PC-3 (cell line): ENCODE data around the gene TNIP3. TPM values are rescaled to one million over a fixed set of nuclear protein-coding genes. Genes with fewer than 3 reads are reported as not detected.

Experiments used
- ATAC-seq: fragments of 200-7000 bp; cut with Tn5 transposase; 2 replicates; pipeline ENCODE4 v1.9.1; 2020; ENCODE audit warnings: mild to moderate bottlenecking, moderate library complexity
- BruUV-seq: library from RNA; stranded (reverse); fragments of 400-500 nt; replicated peaks from 2 replicates; lab custom pipeline; 2021; lab: Mats Ljungman, UMichigan
- CTCF ChIA-PET: fragments of 300-600 bp; sonication (Branson Sonifier 250); formaldehyde crosslinking; loops from one replicate; lab custom pipeline; 2022; ENCODE audit warnings: antibody characterized with exemption; lab: Charles Lee
- POLR2A ChIA-PET: fragments of 300-600 bp; sonication (Branson Sonifier 250); formaldehyde crosslinking; loops from one replicate; lab custom pipeline; 2022; ENCODE audit warnings: antibody characterized with exemption; ENCODE audit not compliant: unreplicated experiment; lab: Charles Lee
- DNase-seq: peaks from one replicate; pipeline ENCODE4 v3.0.0-alpha.2; 2015
- H2AFZ ChIP-seq: fragments of 300-600 bp; sonication (generic); 2 replicates; pipeline ENCODE4 v1.6.0; 2016; ENCODE audit warnings: antibody characterized with exemption, low read length
- H3F3A ChIP-seq: fragments of 300-600 bp; sonication (generic); one replicate; pipeline ENCODE4 v1.6.0; 2017; ENCODE audit warnings: antibody characterized with exemption, low read length, control low read depth, mild to moderate bottlenecking; ENCODE audit not compliant: unreplicated experiment
- H3K27ac ChIP-seq: fragments of 300-600 bp; sonication (generic); 2 replicates; pipeline ENCODE4 v1.5.1; 2016; ENCODE audit warnings: mild to moderate bottlenecking, low read length
- H3K27me3 ChIP-seq: fragments of 300-600 bp; sonication (generic); 2 replicates; pipeline ENCODE4 v1.6.1; 2016; ENCODE audit warnings: low read length, mixed read lengths
- H3K36me3 ChIP-seq: fragments of 300-600 bp; sonication (generic); 2 replicates; pipeline ENCODE4 v1.6.1; 2016; ENCODE audit warnings: low read depth, mixed run types, low read length, mixed read lengths
- H3K4me1 ChIP-seq: fragments of 300-600 bp; sonication (generic); 2 replicates; pipeline ENCODE4 v1.5.1; 2016; ENCODE audit warnings: low read length; ENCODE audit not compliant: insufficient read depth
- H3K4me2 ChIP-seq: fragments of 300-600 bp; sonication (generic); 2 replicates; pipeline ENCODE4 v1.6.0; 2016; ENCODE audit warnings: low read length
- H3K4me3 ChIP-seq: fragments of 300-600 bp; sonication (generic); 2 replicates; pipeline ENCODE4 v1.5.1; 2016; ENCODE audit warnings: mild to moderate bottlenecking, low read length, mixed read lengths
- H3K79me2 ChIP-seq: fragments of 300-600 bp; sonication (generic); 2 replicates; pipeline ENCODE4 v1.6.1; 2017; ENCODE audit warnings: low read length, mixed read lengths
- H3K9ac ChIP-seq: fragments of 300-600 bp; sonication (generic); 2 replicates; pipeline ENCODE4 v1.6.0; 2016; ENCODE audit warnings: mild to moderate bottlenecking, low read length
- H3K9me2 ChIP-seq: fragments of 300-600 bp; sonication (generic); replicated peaks from 2 replicates; pipeline ENCODE4 v1.6.1; 2016; ENCODE audit warnings: mixed run types, low read length, mixed read lengths
- H3K9me3 ChIP-seq: fragments of 300-600 bp; sonication (generic); 2 replicates; pipeline ENCODE4 v1.6.1; 2016; ENCODE audit warnings: low read length, mixed read lengths
- H4K20me1 ChIP-seq: fragments of 300-600 bp; sonication (generic); 2 replicates; pipeline ENCODE4 v1.6.1; 2016; ENCODE audit warnings: low read length, mixed read lengths
- CTCF ChIP-seq: fragments of 300-600 bp; sonication (generic); conservative IDR thresholded peaks from 2 replicates; pipeline ENCODE4 v1.5.1; 2017; ENCODE audit warnings: antibody characterized with exemption, low read depth, mild to moderate bottlenecking, low read length
- EZH2 ChIP-seq: fragments of 300-600 bp; sonication (generic); IDR thresholded peaks from one replicate; pipeline ENCODE4 v1.6.1; 2017; ENCODE audit warnings: antibody characterized with exemption, mild to moderate bottlenecking, low read length; ENCODE audit not compliant: unreplicated experiment
- EZH2phosphoT487 ChIP-seq: fragments of 300-600 bp; sonication (generic); IDR thresholded peaks from 2 replicates; pipeline ENCODE4 v1.6.1; 2018; ENCODE audit warnings: mild to moderate bottlenecking, antibody characterized with exemption, low read length, borderline replicate concordance
- intact Hi-C: fragments of 100-400 bp; cut with micrococcal nuclease; formaldehyde crosslinking; loops from 2 replicates; pipeline ENCODE4 v1.9.0; 2023
- total RNA-seq: library from RNA; depleted of rRNA; stranded (reverse); fragments of >200 nt; gene quantifications from 2 replicates; pipeline ENCODE4 v1.2.3, GENCODE V29; 2014

The TNIP3 gene
- total RNA-seq, 1 experiment from 2014 or later = not detected

- Histone ChIP-seq H3K4me2 (no peak overlapping the region), H3K9me2 (no peaks in the 10 kb centered on the region), H3K27me3 (0 out of 2 replicates have a peak, but pooled peaks cover 4% of the 10 kb centered on the region), H3K9me3 (no peaks in the 10 kb centered on the region), H4K20me1 (no peaks in the 10 kb centered on the region), H3F3A (no peaks in the 10 kb centered on the region), H3K4me1 (peaks cover 6% of the 10 kb centered on the region; the same call in 1 of the 2 replicates), H3K36me3 (no peaks in the 10 kb centered on the region), H3K27ac (no peak overlapping the region), H3K4me3 (no peak overlapping the region), H3K9ac (no peak overlapping the region), H2AFZ (no peak overlapping the region), H3K79me2 (no peaks in the 10 kb centered on the region)
- intact Hi-C loops = no loop called here
- DNase-seq = no peak
- no peak for TF ChIP-seq CTCF
- TF ChIP-seq EZH2 = no peak
- TF ChIP-seq EZH2phosphoT487 = no peak
- ChIA-PET CTCF (no interaction called here), POLR2A (no interaction called here)
- no TSS peak for BruUV-seq
- no peak for ATAC-seq
These were observed 21.0 kb downstream of the TNIP3 start for GRCh38 chr4:121143131-121143530.

GRCh38 chr4:121140716-121141460 is 23.2 kb downstream of the TNIP3 start:
- BruUV-seq = no TSS peak
- Histone ChIP-seq H3K9me2 (no peaks in the 10 kb centered on the region), H4K20me1 (no peaks in the 10 kb centered on the region), H2AFZ (no peak overlapping the region), H3K4me3 (no peak overlapping the region), H3K27me3 (no peaks in the 10 kb centered on the region), H3F3A (no peaks in the 10 kb centered on the region), H3K9ac (no peak overlapping the region), H3K4me1 (peaks cover 6% of the 10 kb centered on the region; the same call in 1 of the 2 replicates), H3K9me3 (no peaks in the 10 kb centered on the region), H3K4me2 (no peak overlapping the region), H3K27ac (no peak overlapping the region), H3K36me3 (no peaks in the 10 kb centered on the region), H3K79me2 (no peaks in the 10 kb centered on the region)
- ChIA-PET POLR2A (no interaction called here), CTCF (no interaction called here)
- no peak for ATAC-seq
- intact Hi-C loops = no loop called here
- TF ChIP-seq EZH2 (no peak), CTCF (no peak), EZH2phosphoT487 (no peak)
- DNase-seq = no peak

DNA sequence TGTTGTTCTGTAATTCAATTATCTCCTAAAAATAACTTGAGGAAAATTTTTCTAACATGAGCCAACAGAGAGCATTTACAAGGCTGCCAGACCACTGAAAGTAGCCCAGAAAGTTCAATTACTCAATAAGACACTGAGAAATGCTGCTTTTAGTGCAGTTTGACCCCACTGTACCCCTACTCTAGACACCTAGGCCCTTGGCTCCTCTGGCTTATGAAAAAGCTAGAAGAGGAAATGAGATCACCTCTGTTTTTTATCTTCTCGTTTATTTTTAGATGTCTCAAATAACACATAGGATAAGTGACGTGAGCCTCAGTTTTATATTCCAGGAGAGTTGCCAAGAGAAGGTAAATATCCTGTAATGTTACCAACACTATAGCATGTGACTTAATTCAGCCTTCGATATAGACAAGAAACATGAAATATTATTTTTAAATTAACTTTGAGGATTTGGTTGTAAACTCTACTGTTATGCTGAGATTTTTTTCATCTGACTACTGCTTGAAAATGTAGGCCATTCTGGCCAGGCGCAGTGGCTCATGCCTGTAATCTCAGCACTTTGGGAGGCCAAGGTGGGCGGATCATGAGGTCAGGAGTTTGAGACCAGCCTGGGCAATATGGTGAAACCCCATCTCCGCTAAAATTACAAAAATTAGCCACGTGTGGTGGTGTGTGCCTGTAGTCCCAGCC is 24.4 kb downstream of the TNIP3 start:
- Histone ChIP-seq H3K27me3 (no peaks in the 10 kb centered on the region), H3K9me3 (no peaks in the 10 kb centered on the region), H3K36me3 (no peaks in the 10 kb centered on the region), H3F3A (no peaks in the 10 kb centered on the region), H3K9ac (no peak overlapping the region), H3K4me3 (no peak overlapping the region), H3K27ac (no peak overlapping the region), H4K20me1 (no peaks in the 10 kb centered on the region), H3K4me2 (no peak overlapping the region), H3K79me2 (no peaks in the 10 kb centered on the region), H2AFZ (no peak overlapping the region), H3K9me2 (no peaks in the 10 kb centered on the region), H3K4me1 (peaks cover 6% of the 10 kb centered on the region; the same call in 1 of the 2 replicates)
- CTCF ChIA-PET = no interaction called here
- intact Hi-C loops = no loop called here
- ATAC-seq = no peak
- peak; percentile 51 for DNase-seq
- TF ChIP-seq CTCF (no peak), EZH2phosphoT487 (no peak), EZH2 (no peak)
- POLR2A ChIA-PET = no interaction called here
- no TSS peak for BruUV-seq
